HG02943 (cell line): ENCODE data around the gene ZNF654.
A peak's percentile ranks its signal among the peaks of the same experiment; 100 is the strongest.
"Not testable (repeated sequence)": the region's sequence is repeated elsewhere in the genome, so short reads cannot be mapped to it uniquely, and the experiment has no call there.

Source experiments
- ATAC-seq: cut with Tn5 transposase; IDR thresholded peaks from one replicate; pipeline ENCODE4 v1.9.1; 2021; ENCODE audit warnings: mild to moderate bottlenecking, low read depth, moderate library complexity; ENCODE audit not compliant: unreplicated experiment

ZNF654 gene

GRCh38 chr3:88059380-88060170 is 520 bp downstream of the ZNF654 start:
- peak; percentile 12 for ATAC-seq

- no peak for ATAC-seq
Observed at GRCh38 chr3:88061746-88062145, 2.7 kb downstream of the ZNF654 start.

DNA sequence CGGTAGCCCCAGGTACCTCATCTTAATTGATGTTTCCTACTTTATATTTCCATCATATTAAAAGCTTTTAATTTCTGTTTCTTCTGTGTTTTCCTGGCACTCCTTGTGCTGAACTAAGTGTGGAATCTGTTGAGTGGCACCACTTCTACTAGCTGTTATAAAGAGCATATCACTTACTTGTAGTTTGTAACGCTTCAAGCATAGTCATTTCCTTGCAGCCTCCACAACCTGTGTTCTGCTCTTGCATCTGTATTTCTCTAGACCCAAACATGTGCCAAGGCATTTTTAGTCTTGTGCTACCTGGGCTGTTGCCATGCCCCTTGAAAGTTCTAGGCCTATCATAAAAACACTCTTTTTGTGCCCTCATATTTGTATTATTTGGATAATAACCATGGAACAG is 16.0 kb downstream of the ZNF654 start:
- no peak for ATAC-seq

GRCh38 chr3:88075497-88075896 is 16.4 kb downstream of the ZNF654 start:
- no peak for ATAC-seq

- no peak for ATAC-seq
Observed at GRCh38 chr3:88076712-88077111, 17.7 kb downstream of the ZNF654 start.

GRCh38 chr3:88078932-88079331 is 19.9 kb downstream of the ZNF654 start:
- ATAC-seq: no peak

- no peak for ATAC-seq
Observed at GRCh38 chr3:88082854-88083253, 23.8 kb downstream of the ZNF654 start.

GRCh38 chr3:88084097-88084501 is 25.0 kb downstream of the ZNF654 start:
- ATAC-seq: no peak

DNA sequence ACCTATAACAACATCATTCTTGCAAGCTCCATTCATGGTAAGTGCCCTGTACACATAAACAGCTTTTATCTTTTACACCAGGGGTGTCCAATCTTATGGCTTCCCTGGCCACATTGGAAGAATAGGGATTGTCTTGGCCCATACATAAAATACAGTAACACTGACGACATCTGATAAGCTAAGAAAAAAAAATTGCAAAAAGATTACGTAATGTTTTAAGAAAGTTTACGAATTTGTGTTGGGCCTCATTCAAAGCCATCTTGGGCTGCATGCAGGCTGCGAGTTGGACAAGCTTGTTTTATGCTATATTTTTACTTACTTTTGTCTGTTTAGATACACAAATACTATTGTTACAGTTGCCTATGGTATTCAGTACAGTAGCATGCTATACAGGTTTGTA is 31.6 kb downstream of the ZNF654 start:
- no peak for ATAC-seq

- no peak for ATAC-seq
Observed at GRCh38 chr3:88092270-88092669, 33.2 kb downstream of the ZNF654 start.

DNA sequence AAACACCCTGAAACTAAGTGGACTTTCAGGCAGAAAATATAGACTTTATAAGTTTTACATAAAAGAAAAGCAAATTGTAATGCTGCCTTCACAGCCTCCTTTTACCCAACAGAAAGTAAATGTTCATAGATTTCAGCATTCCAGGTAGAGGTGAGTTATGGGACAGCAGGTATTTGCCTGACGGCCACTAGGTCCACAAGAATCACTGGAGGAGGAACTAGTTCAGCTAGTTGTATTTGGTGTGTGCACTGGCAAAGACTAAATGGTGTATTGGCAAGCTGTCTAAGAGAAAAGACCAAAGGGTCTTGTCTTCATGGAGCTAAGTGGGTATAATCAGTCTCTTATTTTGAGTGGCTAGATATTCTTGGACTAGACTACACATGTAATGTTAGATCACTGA is 34.2 kb downstream of the ZNF654 start:
- no peak for ATAC-seq

- ATAC-seq: peak; percentile 79
Observed at GRCh38 chr3:88101142-88101541, 42.1 kb downstream of the ZNF654 start.

DNA sequence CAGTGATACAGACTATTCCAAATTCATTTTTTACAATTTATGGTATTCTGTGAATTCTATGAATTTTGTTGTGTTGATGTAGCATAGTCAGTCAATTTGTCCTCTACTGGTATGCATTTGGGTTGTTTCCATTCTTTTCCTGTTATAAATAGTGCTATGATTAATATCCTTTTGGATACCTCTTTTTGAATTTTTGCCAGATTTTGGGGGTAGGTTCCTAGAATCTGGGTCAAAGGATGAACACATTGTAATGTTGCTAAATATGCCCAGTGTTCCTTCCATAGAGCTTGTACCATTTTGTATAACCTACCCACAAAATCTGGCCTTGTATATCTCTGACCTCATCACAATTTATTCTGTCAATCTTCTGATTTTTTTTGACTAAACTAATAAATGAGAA is 46.3 kb downstream of the ZNF654 start:
- no peak for ATAC-seq

- ATAC-seq: no peak
Observed at GRCh38 chr3:88112289-88112688, 53.2 kb downstream of the ZNF654 start.

- ATAC-seq: peak; percentile 94
Observed at GRCh38 chr3:88113311-88114162, 54.5 kb downstream of the ZNF654 start.

- ATAC-seq: no peak
Observed at GRCh38 chr3:88114878-88115549, 56.0 kb downstream of the ZNF654 start.

DNA sequence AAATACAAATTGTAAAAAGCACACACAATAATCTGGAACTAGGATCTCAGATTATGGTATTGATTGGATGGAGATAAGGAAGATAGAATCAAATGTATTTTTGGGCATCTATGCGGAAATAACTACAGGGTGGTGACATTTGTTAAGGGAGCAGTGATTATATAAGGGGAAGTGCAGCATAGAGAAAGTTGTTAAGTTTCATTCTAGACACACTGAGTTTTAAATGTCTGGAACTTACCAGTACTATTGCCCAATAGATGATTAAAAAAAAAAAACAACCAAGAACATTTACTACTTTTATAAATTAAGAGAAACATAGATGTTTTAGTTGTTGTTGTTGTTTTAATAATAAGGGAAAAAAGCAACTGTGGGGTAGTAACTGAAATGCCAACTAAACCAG is 58.6 kb downstream of the ZNF654 start:
- ATAC-seq: no peak

DNA sequence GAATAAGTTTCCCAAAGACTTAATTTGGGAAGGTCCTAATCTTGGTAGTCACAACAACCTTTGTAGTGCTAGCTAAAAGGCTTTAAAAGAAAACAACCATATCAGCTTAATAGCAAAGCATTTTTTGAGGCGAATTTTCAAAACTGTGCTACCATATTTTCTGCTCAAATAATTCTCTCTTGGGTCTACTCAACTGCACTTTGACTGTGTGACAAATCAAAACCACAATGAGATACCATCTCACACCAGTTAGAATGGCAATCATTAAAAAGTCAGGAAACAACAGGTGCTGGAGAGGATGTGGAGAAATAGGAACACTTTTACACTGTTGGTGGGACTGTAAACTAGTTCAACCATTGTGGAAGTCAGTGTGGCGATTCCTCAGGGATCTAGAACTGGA is 59.5 kb downstream of the ZNF654 start:
- not testable (repeated sequence) for ATAC-seq

DNA sequence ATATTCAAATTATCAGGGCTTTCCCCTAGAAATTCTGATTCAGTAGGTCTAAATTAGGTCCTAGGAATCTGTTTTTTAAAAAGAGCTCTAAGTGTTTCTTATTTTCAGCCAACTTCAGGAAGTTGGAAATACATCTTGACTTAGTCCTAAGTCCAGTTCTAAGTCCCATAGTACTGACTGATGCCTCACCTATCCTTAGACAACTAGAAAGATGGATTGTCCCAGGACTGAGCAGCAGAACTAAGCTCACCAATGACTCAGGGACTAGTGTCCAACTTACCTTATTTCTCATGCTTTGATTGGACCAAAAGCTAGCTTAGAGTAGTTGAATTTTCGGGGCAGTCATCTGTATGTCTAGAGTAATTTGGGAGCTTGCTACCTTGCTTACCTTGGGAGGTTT is 64.5 kb downstream of the ZNF654 start:
- no peak for ATAC-seq

- ATAC-seq: no peak
Observed at GRCh38 chr3:88131695-88132094, 72.6 kb downstream of the ZNF654 start.

- ATAC-seq: no peak
Observed at GRCh38 chr3:88132894-88133293, 73.8 kb downstream of the ZNF654 start.
